Astrocyte of the cerebellum (primary cell): ENCODE data around the gene ENPP3.

Experiments
- DNase-seq: peaks from one replicate; pipeline ENCODE4 v3.0.0-alpha.2; 2011; ENCODE audit warnings: low read depth
- H3K4me3 ChIP-seq: 2 replicates; pipeline ENCODE4 v1.5.1; 2011; ENCODE audit warnings: mild to moderate bottlenecking, low read depth, low read length, moderate library complexity
- in situ Hi-C: cut with HindIII; loops from 2 replicates; pipeline ENCODE4 v1.10.0; 2017; ENCODE audit warnings: low sequenced_read_pairs
- TF ChIP-seq, protein P1 (sequence below): IDR thresholded peaks from 2 replicates; pipeline ENCODE4 v1.5.1; 2012; ENCODE audit warnings: low read length, low read depth, moderate library complexity, mild to moderate bottlenecking; ENCODE audit errors: missing control alignments

ENPP3 gene

DNA sequence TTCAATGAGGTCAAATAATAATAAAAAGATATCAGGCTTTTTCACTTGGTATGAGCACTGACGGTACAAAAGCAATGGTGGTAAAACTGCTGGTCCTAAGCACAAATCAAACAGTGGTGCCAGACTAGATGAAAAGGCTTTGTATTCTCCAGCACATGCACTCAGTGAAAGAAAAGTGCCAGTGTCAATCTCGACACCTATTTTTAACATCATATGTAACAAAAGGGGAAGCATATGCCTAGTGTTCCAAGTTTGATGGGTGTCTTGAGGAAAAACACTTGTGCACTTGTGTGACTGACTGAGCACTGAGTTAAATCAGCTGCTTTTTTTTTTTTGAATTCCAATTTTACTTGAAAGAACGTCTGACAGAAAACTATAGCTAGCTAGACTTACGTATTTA, 36.4 kb upstream of the ENPP3 start:
- no peak overlapping the region for H3K4me3 ChIP-seq
- TF ChIP-seq, protein P1, sequence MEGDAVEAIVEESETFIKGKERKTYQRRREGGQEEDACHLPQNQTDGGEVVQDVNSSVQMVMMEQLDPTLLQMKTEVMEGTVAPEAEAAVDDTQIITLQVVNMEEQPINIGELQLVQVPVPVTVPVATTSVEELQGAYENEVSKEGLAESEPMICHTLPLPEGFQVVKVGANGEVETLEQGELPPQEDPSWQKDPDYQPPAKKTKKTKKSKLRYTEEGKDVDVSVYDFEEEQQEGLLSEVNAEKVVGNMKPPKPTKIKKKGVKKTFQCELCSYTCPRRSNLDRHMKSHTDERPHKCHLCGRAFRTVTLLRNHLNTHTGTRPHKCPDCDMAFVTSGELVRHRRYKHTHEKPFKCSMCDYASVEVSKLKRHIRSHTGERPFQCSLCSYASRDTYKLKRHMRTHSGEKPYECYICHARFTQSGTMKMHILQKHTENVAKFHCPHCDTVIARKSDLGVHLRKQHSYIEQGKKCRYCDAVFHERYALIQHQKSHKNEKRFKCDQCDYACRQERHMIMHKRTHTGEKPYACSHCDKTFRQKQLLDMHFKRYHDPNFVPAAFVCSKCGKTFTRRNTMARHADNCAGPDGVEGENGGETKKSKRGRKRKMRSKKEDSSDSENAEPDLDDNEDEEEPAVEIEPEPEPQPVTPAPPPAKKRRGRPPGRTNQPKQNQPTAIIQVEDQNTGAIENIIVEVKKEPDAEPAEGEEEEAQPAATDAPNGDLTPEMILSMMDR = no peak
- no peak for DNase-seq
- in situ Hi-C loops = no loop called here

DNA sequence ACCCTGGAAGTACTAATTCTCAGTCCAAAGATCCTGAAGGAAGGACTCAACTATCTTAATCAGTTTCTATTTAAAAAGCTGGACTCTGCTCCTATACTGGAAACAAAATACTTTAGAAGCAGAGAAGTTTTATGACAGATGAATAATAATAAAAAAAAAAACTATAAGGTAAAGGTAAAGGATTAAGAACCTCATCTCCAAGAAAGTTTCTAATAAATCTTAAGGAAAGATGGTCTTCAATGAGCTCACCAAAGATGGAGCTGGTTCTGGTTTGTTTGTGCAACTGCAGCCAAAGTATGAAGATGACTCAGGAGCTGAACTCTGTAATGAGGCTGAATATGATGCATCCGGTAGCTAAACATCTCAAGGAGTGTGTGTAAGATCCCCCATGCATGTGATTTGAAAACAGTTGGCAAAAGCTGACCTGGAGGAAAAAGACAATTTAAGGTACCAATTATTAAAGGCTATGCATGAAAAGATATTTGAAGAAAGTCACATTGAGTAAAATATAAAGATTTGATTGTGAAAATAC, 34.3 kb upstream of the ENPP3 start:
- in situ Hi-C loops = no loop called here
- peak; percentile 72 for DNase-seq
- no peak overlapping the region for H3K4me3 ChIP-seq
- TF ChIP-seq, protein P1 = no peak

DNA sequence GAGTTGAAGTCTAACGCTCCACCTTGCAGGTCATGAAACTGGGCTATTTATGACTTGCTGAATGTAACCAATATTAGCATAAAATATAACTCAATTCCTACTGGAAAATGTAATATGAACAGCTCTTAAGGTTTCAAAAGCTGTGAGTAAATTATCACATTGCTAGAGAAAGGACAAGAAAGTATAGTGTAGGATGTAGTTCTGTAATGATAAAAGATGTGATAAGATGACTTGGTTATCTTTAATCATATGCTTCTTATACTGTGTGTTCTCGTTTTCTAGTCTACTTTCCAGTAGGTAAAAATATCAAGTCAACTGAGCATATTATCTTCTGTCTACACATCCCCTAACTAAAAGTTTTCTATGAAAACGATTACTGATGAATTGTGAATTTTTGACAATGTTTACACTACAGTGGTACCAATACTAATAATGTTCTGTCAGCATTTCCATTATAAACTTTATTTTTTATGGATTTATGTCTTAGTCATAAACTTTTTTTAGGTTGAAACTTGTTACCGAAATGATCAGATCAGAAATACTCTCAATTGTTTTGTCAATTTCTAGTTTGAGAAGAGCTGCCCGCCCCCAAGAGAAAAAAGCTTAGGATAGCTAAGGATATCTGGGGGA, 23.7 kb upstream of the ENPP3 start:
- TF ChIP-seq, protein P1 = no peak
- in situ Hi-C loops = no loop called here
- H3K4me3 ChIP-seq = no peak overlapping the region
- no peak for DNase-seq

DNA sequence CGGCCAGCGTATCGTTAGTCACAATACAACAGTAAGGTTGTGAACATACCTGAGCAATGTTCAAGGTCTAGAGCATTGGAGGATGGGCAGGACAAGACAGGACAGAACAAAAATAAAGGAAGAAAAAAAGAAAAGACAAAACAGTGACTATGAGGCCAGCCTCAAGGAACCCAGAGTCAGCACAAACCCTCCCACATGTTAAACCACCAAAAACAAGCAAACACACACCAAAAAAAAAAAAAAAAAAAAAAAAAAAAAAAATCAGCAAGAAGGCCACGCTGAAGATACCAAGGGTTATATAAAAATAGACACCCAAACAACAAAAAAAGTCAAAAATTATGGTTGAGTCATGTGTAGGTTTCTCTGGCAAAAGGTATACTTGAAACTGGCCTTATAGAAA, 21.8 kb upstream of the ENPP3 start:
- no peak for DNase-seq
- H3K4me3 ChIP-seq = no peak overlapping the region
- in situ Hi-C loops = no loop called here
- TF ChIP-seq, protein P1 = no peak

DNA sequence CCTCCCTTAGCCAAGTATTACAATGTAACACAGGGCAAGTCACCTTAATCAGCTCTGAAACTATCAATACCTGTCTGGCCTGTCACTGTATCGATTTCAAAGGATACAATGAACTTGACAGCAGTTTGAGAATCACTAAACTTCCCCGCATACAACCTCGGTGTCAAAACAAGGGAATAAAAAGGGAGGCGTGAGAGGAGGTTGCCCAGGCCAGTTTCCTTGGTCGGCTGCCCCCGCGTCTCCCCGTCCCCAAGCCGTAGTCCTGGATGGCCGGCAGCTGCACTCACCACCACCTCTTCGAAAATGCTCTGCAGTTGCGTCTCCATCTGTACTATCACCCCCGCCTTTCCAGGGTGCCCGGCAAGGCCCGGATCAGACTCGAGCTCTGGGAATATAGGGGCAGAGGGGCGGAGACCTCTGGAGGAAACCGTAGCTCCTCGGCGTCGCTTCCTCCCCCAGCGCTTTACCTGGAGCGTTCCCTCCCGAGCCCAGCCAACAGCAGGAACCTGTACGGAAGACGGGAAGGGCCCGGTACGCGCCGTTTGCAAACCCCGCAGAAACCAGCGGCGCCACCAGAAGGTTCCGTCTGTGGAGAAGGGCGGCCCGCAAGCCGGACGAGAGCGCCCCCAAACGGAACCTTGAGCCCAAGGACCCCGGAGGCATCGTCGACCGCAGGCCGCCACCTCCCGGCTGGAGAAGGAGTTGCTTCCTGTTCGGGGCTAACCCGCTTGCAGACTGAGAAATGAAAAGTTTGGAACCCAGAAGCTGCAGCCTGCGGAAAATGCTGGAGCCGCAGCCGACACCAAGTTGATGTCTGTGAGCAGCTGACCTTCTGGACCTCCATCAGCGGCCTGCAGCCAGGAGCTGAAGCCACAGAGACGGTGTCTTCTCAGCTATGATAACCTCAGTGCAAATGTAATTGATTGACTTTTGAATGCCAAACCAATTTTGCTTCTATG, 9.1 kb upstream of the ENPP3 start, which contains the start of gene MED23:
Gene MED23, minus strand, starts transcription at position 519 of the 959 bp plus-strand sequence. Its CDS starts 193 bp downstream, at position 326.
- TF ChIP-seq, protein P1 = peak; percentile 99

DNA sequence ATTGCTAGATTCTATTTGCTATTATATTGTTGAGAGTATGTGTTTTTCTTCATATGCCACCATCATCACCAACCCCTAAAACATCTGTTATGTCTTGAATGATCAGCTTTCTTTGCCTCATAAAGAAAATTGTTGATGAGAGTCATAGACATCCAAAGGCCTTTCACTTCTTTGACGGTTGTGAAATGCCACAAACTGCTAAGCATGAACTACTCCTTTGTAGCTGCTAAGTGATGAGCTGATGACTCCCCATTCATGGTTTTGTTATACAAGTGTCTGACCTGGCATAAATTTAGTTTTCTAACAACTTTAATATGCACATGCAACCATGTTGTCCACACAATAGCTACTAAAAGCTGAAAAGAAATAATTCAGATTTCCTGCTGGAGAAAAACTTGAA, 8.4 kb upstream of the ENPP3 start:
- no peak for DNase-seq
- in situ Hi-C loops = no loop called here
- H3K4me3 ChIP-seq = peak overlapping the region; percentile 82
- TF ChIP-seq, protein P1 = no peak

More for the DNA sequence above, 9.1 kb upstream of the ENPP3 start, which contains the start of gene MED23:
- peak within 1 kb of the TSS; percentile 82 for H3K4me3 ChIP-seq
- peak; percentile 90 for DNase-seq
- in situ Hi-C loops = no loop called here
